DOHH2 (cell line): Measurements from ENCODE around the gene TBATA.

ENCODE experiments used
- H3F3A ChIP-seq: fragments of 200-600 bp; sonication (generic), shearing (Covaris generic); 2 replicates; pipeline ENCODE4 v1.6.0; 2016; ENCODE audit warnings: antibody characterized with exemption, mild to moderate bottlenecking; ENCODE audit not compliant: control insufficient read depth, insufficient read depth
- H3K27ac ChIP-seq: fragments of 200-600 bp; sonication (generic); 2 replicates; pipeline ENCODE4 v1.5.1; 2014; ENCODE audit warnings: low read depth, mild to moderate bottlenecking, low read length, moderate library complexity
- H3K27me3 ChIP-seq: fragments of 200-600 bp; sonication (generic); 2 replicates; pipeline ENCODE4 v1.6.1; 2014; ENCODE audit warnings: mild to moderate bottlenecking, low read length, mixed read lengths; ENCODE audit not compliant: control insufficient read depth
- H3K36me3 ChIP-seq: fragments of 200-600 bp; sonication (generic); 2 replicates; pipeline ENCODE4 v1.6.1; 2014; ENCODE audit warnings: mild to moderate bottlenecking, low read length, moderate library complexity, mixed read lengths; ENCODE audit not compliant: control insufficient read depth
- H3K4me1 ChIP-seq: fragments of 200-600 bp; sonication (generic); 2 replicates; pipeline ENCODE4 v1.6.1; 2014; ENCODE audit warnings: mild to moderate bottlenecking, low read length, mixed read lengths; ENCODE audit not compliant: control insufficient read depth
- H3K4me2 ChIP-seq: fragments of 200-600 bp; sonication (generic); 2 replicates; pipeline ENCODE4 v1.6.0; 2014; ENCODE audit warnings: mild to moderate bottlenecking, low read length, moderate library complexity
- H3K4me3 ChIP-seq: fragments of 200-600 bp; sonication (generic); 2 replicates; pipeline ENCODE4 v1.5.1; 2014; ENCODE audit warnings: mild to moderate bottlenecking, low read length, mixed read lengths
- H3K79me2 ChIP-seq: fragments of 200-600 bp; sonication (generic); 2 replicates; pipeline ENCODE4 v1.6.1; 2014; ENCODE audit warnings: mild to moderate bottlenecking, low read length, mixed read lengths; ENCODE audit not compliant: control insufficient read depth
- H3K9me2 ChIP-seq: fragments of 200-600 bp; sonication (generic); replicated peaks from 2 replicates; pipeline ENCODE4 v1.6.1; 2014; ENCODE audit warnings: mild to moderate bottlenecking, low read length, mixed read lengths; ENCODE audit not compliant: control insufficient read depth
- H3K9me3 ChIP-seq: fragments of 200-600 bp; sonication (generic); 2 replicates; pipeline ENCODE4 v1.6.1; 2014; ENCODE audit warnings: antibody characterized with exemption, low read length, mixed read lengths; ENCODE audit not compliant: control insufficient read depth, insufficient read depth
- H4K20me1 ChIP-seq: fragments of 200-600 bp; sonication (generic); 2 replicates; pipeline ENCODE4 v1.6.0; 2014; ENCODE audit warnings: low read depth, mild to moderate bottlenecking, antibody characterized with exemption, low read length, moderate library complexity; ENCODE audit not compliant: control insufficient read depth, insufficient read depth
- EZH2phosphoT487 ChIP-seq: fragments of 200-600 bp; sonication (generic); IDR thresholded peaks from 2 replicates; pipeline ENCODE4 v1.6.1; 2017; ENCODE audit warnings: borderline replicate concordance, mild to moderate bottlenecking, antibody characterized with exemption, low read length, moderate library complexity, mixed read lengths
- TF ChIP-seq, protein P1 (sequence below): fragments of 200-600 bp; sonication (generic); IDR thresholded peaks from one replicate; pipeline ENCODE4 v1.5.1; 2014; ENCODE audit warnings: antibody characterized with exemption, mild to moderate bottlenecking, low read depth, low read length; ENCODE audit not compliant: poor library complexity, severe bottlenecking

The TBATA gene

DNA sequence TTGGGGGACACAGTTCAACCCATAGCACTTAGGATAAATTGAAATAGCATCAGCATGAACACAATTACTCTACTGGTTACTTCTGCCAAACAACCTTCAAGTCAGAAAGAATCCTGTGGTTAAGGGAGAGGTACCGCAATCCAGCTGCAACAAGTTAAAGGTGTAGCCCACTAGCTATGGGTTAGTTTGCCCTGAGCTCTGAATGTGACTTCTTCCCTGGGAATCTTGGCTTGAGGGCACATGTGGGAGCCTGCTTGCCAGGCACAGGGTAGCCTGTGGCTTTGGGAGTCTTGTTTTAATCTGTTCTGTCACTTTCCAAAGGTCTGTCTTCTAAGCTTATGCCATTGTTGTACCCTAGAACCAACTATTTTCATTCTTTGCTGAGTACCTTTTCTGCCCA is 21.7 kb upstream of the TBATA start:
- Histone ChIP-seq H3K4me2 (no peak overlapping the region), H3F3A (no peaks in the 10 kb centered on the region), H3K4me3 (no peak overlapping the region)

DNA sequence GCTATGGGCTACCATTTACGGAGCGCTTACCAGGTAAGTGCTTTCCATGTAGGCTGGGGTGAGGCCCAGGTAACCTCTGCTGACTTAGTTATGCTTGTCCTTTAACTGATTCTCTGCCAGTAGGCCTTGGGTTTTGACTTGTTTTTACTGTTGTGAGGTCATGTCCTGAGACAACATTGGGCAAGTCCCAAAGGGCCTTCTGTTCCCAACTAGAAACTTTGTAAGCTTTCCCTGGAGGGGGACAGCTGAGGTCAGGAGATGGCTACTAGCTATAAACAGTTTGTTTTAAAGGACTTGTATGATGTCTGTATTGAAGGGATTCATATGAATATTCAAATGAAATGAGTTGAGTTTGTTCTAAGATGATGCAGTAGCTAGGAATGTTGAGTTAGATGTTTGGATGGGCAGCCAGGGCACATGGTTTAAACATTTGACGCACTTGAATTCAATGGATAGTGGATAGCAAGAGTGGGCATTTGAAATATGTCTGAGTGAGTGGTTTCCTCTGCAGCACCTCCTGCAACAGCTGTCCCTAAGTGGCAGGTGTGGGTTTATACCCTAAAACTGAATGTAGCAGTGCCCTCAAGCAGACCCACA is 20.5 kb upstream of the TBATA start:
- no peaks in the 10 kb centered on the region for H3K9me3 ChIP-seq
- H4K20me1 ChIP-seq: no peaks in the 10 kb centered on the region
- no peaks in the 10 kb centered on the region for H3F3A ChIP-seq
- peaks cover 9% of the 10 kb centered on the region; the same call in 1 of the 2 replicates for H3K27me3 ChIP-seq
- H3K4me3 ChIP-seq: no peak overlapping the region
- H3K4me2 ChIP-seq: no peak overlapping the region
- no peaks in the 10 kb centered on the region for H3K79me2 ChIP-seq
- H3K4me1 ChIP-seq: no peaks in the 10 kb centered on the region
- no peaks in the 10 kb centered on the region for H3K9me2 ChIP-seq
- no peak for TF ChIP-seq EZH2phosphoT487
- TF ChIP-seq, protein P1, sequence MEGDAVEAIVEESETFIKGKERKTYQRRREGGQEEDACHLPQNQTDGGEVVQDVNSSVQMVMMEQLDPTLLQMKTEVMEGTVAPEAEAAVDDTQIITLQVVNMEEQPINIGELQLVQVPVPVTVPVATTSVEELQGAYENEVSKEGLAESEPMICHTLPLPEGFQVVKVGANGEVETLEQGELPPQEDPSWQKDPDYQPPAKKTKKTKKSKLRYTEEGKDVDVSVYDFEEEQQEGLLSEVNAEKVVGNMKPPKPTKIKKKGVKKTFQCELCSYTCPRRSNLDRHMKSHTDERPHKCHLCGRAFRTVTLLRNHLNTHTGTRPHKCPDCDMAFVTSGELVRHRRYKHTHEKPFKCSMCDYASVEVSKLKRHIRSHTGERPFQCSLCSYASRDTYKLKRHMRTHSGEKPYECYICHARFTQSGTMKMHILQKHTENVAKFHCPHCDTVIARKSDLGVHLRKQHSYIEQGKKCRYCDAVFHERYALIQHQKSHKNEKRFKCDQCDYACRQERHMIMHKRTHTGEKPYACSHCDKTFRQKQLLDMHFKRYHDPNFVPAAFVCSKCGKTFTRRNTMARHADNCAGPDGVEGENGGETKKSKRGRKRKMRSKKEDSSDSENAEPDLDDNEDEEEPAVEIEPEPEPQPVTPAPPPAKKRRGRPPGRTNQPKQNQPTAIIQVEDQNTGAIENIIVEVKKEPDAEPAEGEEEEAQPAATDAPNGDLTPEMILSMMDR: no peak
- H3K27ac ChIP-seq: no peak overlapping the region
- no peaks in the 10 kb centered on the region for H3K36me3 ChIP-seq

More for the DNA sequence above, 21.7 kb upstream of the TBATA start:
- Histone ChIP-seq H4K20me1 (no peaks in the 10 kb centered on the region), H3K36me3 (no peaks in the 10 kb centered on the region), H3K27me3 (peaks cover 9% of the 10 kb centered on the region; the same call in 1 of the 2 replicates), H3K79me2 (no peaks in the 10 kb centered on the region), H3K4me1 (no peaks in the 10 kb centered on the region), H3K27ac (no peak overlapping the region), H3K9me2 (no peaks in the 10 kb centered on the region), H3K9me3 (no peaks in the 10 kb centered on the region)
- no peak for TF ChIP-seq EZH2phosphoT487
- TF ChIP-seq, protein P1: no peak

DNA sequence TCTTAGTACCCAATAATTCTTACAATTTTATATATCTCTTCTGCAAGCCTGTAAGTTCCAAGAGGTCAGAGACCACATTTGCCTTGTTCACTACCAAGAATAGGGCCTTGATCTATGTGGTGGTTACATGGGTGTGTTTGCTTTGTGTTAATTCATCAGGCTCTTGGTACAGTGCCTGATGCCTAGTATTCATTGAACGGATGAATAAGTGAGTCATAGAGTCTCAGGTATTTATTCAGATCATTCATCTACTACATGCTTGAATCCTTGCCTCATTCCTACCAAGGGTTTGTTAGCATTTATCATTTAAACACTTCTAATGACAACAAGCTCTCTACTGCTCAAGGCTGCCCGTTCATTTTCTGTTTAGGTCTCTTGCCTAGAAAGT is 19.2 kb upstream of the TBATA start:
- peaks cover 9% of the 10 kb centered on the region; the same call in 1 of the 2 replicates for H3K27me3 ChIP-seq
- no peaks in the 10 kb centered on the region for H3K4me1 ChIP-seq
- no peak overlapping the region for H3K27ac ChIP-seq
- no peaks in the 10 kb centered on the region for H3K36me3 ChIP-seq
- H3K4me2 ChIP-seq: no peak overlapping the region
- TF ChIP-seq, protein P1: no peak
- TF ChIP-seq EZH2phosphoT487: no peak
- no peaks in the 10 kb centered on the region for H3K79me2 ChIP-seq
- no peaks in the 10 kb centered on the region for H3K9me3 ChIP-seq
- no peak overlapping the region for H3K4me3 ChIP-seq
- no peaks in the 10 kb centered on the region for H3F3A ChIP-seq
- no peaks in the 10 kb centered on the region for H4K20me1 ChIP-seq
- H3K9me2 ChIP-seq: no peaks in the 10 kb centered on the region
